Coronary artery (tissue), 2 donors: Measurements from ENCODE around the gene ANAPC16.
"Not testable (repeated sequence)": the region's sequence is repeated elsewhere in the genome, so short reads cannot be mapped to it uniquely, and the experiment has no call there.

Source experiments
- DNase-seq: peaks from one replicate; pipeline ENCODE4 v3.0.0-alpha.2; 2017; ENCODE audit warnings: low spot score
- H3K27ac ChIP-seq, 2 donors: fragments of 200-600 bp; sonication (generic); one replicate each; pipeline ENCODE4 v1.5.1; 2016 to 2019
- H3K4me3 ChIP-seq: fragments of 200-600 bp; sonication (generic); 2 replicates; pipeline ENCODE4 v1.5.1; 2016; ENCODE audit warnings: mild to moderate bottlenecking, moderate library complexity
- TF ChIP-seq, protein P1 (sequence below): fragments of 200-600 bp; sonication (generic); IDR thresholded peaks from one replicate; pipeline ENCODE4 v1.5.1; 2019; ENCODE audit warnings: antibody characterized with exemption

The ANAPC16 gene

DNA sequence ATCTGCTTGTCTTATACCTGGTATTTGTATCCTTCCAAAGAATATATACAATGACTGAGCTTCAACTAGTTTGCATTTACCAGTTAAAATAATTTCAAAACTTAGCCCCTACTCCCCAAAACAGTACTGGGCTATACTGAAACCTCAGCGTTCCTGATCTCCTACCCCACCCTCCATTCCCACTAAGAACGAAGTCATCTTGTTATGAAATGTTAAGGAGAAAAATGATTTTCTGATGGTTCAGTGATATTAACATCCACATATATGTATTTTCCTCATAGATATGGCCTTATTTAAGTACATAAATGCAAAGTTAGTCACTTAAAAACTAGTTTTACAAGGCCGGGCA lies 28.9 kb upstream of the ANAPC16 start:
- peak overlapping the region in 1 of 2 donors; percentile 86 for H3K27ac ChIP-seq
- TF ChIP-seq, protein P1, sequence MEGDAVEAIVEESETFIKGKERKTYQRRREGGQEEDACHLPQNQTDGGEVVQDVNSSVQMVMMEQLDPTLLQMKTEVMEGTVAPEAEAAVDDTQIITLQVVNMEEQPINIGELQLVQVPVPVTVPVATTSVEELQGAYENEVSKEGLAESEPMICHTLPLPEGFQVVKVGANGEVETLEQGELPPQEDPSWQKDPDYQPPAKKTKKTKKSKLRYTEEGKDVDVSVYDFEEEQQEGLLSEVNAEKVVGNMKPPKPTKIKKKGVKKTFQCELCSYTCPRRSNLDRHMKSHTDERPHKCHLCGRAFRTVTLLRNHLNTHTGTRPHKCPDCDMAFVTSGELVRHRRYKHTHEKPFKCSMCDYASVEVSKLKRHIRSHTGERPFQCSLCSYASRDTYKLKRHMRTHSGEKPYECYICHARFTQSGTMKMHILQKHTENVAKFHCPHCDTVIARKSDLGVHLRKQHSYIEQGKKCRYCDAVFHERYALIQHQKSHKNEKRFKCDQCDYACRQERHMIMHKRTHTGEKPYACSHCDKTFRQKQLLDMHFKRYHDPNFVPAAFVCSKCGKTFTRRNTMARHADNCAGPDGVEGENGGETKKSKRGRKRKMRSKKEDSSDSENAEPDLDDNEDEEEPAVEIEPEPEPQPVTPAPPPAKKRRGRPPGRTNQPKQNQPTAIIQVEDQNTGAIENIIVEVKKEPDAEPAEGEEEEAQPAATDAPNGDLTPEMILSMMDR: no peak
- no peak for DNase-seq
- H3K4me3 ChIP-seq: peak overlapping the region; percentile 35

- Histone ChIP-seq H3K27ac (no peak overlapping the region), H3K4me3 (no peak overlapping the region)
- no peak for DNase-seq
- TF ChIP-seq, protein P1: no peak
These were observed 20.9 kb upstream of the ANAPC16 start for GRCh38 chr10:72194949-72195348.

GRCh38 chr10:72200883-72201282 lies 14.9 kb upstream of the ANAPC16 start:
- TF ChIP-seq, protein P1: no peak
- no peak overlapping the region for H3K27ac ChIP-seq
- DNase-seq: no peak
- no peak overlapping the region for H3K4me3 ChIP-seq

DNA sequence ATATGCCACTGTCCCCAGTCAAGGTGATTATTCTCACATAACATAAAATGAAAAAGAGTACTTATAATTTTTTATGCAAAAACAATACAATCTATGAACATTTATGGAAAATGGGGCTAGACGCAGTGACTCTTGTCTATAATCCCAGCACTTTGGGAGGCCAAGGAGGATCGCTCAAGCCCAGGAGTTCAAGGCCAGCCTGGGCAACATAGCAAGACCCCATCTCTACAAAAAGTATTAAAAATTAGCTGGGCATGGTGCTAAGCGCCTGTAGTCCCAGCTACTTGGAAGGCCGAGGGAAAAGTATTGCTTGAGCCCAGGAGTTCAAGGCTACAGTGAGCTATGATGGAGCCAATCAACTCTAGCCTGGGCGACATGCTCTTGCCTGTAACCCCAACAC lies 14.5 kb upstream of the ANAPC16 start:
- TF ChIP-seq, protein P1: no peak
- DNase-seq: no peak
- Histone ChIP-seq H3K4me3 (no peak overlapping the region), H3K27ac (no peak overlapping the region)

DNA sequence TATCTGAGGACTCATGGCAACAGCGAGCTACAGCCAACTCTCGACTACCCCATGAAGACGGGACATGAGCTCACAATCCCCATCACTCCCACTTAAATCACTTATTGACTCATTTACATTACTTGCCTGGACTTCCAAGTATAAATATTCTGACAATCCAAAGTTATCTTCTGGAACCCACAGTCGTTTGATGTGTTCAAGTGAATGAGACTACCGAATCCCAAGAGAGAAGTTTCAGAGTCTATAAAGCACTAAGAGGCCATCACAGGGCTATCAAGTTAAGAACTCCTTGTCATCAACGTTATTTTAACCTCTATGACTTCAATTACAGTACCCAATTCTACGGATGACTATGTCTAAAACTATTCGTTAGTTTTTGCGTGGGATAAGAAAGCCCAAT lies 11.5 kb upstream of the ANAPC16 start:
- Histone ChIP-seq H3K4me3 (no peak overlapping the region), H3K27ac (no peak overlapping the region)
- TF ChIP-seq, protein P1: no peak
- DNase-seq: no peak

- no peak for DNase-seq
- H3K27ac ChIP-seq: no peak overlapping the region
- no peak overlapping the region for H3K4me3 ChIP-seq
- TF ChIP-seq, protein P1: no peak
These were observed 11.1 kb upstream of the ANAPC16 start for GRCh38 chr10:72204724-72205123.

DNA sequence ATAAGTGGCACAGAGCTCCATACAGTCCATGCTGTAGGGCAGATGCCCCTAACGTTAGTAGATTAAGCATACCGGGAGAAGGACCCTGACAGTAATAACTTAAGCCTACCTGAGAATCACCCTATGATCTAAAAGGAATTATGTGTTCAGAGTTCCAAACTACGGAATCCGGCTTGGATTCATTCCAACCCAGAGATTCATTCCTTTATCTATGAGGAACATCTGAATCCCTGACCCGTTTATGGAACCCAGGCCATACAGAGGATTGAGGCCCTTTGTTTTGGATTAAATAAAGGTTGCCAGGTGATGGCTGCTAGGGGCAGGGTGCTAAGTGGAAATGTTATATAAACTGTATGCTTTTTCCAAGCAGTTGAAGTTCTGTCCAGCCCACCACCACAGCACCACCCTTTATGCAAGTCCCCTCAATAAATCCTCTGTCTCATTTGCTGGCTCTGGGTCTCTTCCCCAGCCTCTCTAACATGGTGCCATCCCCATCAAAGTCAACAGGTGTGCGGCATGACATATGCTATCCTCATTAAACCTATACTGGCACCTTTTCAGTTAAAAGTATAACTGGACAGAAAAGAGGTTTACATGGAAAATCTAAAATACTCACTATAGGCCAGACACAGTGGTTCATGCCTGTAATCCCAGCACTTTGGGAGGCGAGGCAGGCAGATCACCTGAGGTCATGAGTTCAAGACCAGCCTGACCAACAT lies 9.1 kb upstream of the ANAPC16 start:
- TF ChIP-seq, protein P1: no peak
- Histone ChIP-seq H3K4me3 (no peak overlapping the region), H3K27ac (no peak overlapping the region)
- DNase-seq: no peak

DNA sequence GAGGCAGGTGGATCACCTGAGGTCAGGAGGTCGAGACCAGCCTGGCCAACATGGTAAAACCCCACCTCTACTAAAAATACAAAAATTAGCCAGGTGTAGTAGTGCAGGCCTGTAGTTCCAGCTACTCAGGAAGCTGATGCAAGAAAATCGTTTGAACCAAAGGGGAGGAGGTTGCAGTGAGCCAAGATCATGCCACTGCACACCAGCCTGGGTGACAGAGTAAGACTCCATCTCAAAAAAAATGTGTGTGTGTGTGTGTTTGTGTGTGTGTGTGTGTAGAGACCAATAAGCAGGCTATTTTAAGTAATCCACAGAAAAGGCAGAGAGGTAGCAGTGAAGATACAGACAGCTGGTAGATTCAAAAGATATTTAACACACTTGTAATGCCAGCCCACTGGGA lies 7.3 kb upstream of the ANAPC16 start:
- not testable (repeated sequence) for H3K4me3 ChIP-seq, DNase-seq, H3K27ac ChIP-seq

GRCh38 chr10:72211381-72211780 lies 4.4 kb upstream of the ANAPC16 start:
- H3K27ac ChIP-seq, DNase-seq, H3K4me3 ChIP-seq: not testable (repeated sequence)

DNA sequence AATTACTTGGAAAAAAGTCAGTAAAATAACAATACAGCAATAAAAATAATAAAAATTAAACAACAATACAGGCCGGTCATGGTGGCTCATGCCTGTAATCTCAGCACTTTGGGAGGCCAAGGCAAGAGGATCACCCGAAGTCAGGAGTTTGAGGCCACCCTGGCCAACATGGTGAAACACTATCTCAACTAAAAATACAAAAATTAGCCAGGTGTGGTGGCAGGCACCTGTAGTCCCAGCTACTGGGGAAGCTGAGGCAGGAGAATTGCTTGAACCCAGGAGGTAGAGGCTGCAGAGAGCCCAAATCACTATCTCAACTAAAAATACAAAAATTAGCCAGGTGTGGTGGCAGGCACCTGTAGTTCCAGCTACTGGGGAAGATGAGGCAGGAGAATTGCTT lies 4.0 kb upstream of the ANAPC16 start:
- H3K27ac ChIP-seq, DNase-seq, H3K4me3 ChIP-seq: not testable (repeated sequence)
